Stimulated activated CD8-positive, alpha-beta memory T cell treated with anti-CD3 and anti-CD28 coated beads, Interleukin-2, amount 100 ng/mL, for 1 hour (primary cell): ENCODE measurements around the gene EML1.

Experiments used
- DNase-seq, 2 donors: peaks; one replicate each; pipeline ENCODE4 v3.0.0-alpha.2; 2020; ENCODE audit warnings: low read depth in 2 of 2

The EML1 gene

DNA sequence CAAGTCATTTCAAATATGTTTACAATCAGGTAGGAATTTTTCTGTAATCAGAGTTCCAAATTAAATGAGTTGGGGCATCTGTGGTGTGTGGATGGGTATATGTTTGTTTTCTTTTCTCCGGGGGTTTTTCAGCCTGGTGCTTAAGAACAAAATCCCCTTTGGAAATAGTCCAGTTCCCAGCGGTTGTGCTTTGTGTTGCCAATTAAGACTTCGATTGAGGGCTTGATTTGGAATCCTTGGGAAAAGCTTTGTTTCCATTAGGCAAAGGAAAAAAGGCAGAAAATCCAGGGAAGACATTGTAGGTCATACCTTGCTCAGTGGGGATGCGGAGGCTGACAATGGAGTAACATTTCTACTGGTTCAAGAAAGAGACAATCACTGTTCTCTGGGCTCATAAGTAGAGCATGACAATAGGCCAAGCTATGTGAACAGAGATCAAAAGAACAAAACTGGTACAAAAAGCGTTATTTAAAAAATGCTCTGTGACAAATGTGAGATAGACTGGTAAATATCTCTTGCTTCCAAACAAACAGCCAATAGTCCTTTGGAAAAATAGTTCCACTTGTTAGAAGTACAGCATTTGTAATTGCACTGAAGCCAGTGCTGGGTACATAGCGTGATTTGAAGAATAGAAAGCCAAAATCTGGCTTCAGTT lies 79.7 kb downstream of the EML1 start:
- no peak for DNase-seq

DNA sequence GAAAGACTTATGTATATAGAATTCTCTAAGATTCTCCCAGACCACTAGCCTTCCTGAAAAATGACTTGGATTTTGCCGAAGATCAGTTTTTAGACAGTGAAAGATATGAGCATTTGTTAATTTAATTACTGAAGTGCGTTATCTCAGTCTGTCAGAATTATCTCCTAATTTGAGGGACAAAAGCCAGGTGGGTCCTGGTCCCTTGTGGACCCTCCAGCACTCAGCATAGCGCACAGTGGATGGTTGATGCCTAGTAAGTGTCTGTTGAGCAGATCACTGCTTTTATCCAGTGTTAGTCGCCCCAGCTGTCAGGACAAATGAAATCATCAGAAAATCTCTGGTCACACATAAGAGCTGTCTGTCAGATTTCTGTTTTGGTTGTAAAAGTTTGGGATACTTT lies 80.4 kb downstream of the EML1 start:
- no peak for DNase-seq

DNA sequence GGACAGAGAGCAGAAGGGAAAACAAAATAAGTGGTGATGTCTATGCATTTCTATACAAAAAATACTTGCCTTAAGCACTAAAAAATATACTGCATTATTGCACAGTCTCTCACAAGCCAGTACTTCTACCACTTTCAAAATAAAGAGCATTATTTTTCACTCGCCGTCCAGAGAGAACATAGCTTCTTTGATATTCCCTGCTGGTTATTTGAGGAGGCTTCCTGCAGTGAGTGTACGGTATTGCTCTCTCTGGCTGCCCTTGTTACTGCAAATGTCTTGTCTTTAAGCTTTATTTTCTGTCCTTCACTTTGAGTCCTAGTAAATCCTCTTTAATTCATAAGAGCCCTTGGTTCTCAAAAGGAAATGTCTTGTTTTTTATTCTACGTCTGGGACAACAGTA lies 81.1 kb downstream of the EML1 start:
- DNase-seq, result no peak

DNA sequence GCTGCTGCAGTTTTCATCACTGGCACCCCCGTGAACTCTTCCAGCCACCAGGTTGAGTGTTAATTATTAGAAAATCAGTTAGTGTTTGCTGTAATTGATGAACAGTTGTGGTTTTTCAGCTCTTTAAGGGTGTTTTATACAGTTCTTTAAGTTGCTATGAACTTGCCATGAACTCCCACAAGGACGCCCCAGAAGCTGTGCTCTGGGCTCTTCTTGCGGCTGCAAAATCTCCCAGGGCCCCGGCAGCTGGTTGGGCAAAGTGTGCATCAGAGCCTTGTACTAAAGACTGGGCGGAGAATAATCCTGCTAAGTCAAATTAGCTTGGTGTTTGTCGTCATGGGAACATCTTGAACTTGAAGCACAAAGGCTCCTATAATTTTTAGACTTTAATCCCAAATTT lies 82.2 kb downstream of the EML1 start:
- no peak for DNase-seq

DNA sequence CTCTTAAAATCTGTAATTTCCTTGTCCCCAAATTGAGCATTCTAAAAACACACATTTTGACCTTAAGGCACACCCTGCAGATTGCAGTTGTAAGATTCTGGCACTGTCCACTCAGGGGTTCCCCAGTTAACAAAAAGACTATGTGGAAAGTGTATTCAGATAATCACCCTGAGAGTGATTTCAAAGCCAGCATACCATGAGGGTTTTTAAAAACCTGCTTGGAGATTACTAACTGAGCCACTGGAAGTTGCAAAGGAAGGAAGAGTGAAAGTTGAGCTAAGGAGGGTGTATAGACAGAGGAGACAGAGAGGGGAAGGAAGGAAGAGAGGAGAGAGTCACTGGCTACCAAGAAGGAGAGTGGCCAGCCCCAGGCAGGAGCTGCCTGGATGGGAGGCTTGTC lies 82.6 kb downstream of the EML1 start:
- DNase-seq, result no peak

DNA sequence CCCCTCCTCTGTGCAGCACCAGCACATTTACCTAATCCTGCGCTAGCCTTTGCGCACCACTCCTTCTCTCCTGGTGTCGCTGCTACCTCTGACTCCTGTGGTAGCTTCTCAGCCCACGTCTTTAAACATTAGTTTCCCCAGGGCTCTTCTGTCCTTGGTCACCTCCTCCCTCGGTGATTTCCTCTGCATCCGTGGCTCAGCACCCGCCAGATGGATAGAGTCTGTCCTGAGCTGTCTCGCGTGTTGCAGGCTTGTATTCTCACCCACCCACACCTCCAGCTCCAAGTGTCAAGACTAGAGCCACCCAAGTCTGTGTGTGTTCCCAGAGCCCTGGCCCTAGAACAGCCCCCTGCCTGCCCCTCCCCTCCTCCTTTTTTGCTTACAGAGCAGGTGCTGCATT lies 83.2 kb downstream of the EML1 start:
- no peak for DNase-seq

DNA sequence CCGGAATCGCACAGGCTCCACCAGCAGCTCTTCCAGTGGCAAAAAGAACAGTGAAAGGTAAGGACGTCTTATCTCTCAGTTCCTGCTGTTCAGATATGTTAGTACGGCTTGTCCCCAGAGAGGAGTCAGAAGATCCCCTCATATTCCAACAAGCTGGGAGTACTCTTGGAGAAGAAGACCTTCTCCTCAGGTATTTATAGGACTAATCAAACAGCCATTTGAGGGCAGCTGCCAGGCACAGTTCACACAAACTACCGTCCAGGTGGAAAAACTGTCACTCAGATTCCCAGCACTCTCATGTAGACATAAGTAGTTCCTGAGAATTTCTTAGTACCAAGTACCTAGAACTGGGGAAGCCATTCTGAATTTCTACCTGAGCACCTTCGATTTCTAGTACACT lies 85.3 kb downstream of the EML1 start:
- DNase-seq, result no peak

DNA sequence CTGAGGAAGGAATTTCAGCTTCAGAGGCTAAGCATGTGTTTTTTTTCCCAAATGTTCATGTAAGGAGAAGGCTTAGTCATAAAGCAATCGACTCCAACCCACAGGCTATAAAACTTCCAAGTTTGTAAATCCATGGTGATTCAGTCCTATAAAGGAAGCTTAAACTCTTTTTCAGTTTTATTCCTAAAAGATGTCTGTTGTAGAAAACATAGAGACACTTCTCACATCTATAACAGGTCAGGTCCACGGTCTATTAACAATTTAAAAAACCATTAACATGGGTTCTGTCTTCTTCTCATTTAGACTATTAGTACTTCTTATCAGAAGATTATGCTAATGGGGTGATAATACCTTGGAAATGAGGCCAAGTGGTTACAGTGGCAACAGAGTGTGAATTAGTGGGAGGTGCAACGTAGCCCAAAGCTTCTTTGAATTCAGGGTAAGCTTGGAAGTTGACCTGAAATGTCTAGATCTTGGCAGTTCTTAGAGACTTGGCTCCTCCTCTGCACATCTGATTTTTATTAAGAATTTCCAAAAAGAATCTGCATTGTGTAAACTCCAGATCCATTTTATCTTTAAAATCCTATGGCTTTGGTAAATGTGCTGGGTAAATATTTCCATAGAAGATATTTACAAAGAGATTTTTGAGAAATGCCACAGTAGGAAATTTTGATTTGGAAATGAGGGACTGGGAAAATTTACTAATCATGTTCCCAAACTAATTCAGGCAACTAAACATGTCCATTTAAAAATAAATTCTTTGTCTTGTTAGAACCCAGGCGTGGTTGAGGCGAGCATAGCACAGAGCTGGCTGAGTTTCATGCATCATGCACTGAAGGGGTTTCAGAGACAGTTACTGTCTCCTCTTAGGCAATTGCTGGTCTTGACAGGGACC lies 86.4 kb downstream of the EML1 start:
- DNase-seq, result no peak

DNA sequence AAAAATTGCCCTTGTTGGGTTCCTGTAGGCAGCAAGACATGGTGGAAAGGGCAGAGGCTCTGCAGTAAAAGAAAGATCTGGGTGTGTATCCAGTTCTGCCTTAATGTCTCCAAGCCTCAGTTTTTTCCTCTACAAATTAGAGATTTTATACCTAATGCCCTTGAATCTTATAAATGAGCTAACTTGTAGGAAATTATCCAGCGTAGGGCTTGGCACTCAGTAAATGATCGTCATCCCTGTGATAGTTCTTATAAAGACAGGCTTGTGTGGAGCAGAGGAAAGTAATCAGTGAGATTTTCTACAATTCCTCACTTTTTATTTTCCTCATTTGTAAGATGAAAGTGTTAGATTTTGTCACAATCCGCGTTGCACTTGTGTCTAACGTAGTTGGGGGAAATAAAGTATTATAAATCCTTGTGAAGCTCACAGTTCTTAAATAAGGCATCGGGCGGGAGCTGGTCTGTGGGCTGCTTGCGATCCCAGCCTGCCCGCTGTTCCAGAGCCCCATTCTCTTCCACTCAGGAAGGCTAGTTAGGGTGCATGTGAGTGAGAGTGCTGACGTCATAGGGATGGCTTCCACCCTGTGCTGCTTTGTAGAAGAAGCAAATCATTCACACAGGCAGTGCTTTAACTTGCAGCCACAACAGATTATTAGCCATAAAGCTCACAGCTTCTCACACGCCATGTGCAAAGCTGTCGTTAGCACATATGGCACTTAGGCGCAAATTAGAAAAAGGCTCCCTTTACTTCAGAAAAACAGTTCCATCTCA lies 87.6 kb downstream of the EML1 start:
- no peak for DNase-seq

DNA sequence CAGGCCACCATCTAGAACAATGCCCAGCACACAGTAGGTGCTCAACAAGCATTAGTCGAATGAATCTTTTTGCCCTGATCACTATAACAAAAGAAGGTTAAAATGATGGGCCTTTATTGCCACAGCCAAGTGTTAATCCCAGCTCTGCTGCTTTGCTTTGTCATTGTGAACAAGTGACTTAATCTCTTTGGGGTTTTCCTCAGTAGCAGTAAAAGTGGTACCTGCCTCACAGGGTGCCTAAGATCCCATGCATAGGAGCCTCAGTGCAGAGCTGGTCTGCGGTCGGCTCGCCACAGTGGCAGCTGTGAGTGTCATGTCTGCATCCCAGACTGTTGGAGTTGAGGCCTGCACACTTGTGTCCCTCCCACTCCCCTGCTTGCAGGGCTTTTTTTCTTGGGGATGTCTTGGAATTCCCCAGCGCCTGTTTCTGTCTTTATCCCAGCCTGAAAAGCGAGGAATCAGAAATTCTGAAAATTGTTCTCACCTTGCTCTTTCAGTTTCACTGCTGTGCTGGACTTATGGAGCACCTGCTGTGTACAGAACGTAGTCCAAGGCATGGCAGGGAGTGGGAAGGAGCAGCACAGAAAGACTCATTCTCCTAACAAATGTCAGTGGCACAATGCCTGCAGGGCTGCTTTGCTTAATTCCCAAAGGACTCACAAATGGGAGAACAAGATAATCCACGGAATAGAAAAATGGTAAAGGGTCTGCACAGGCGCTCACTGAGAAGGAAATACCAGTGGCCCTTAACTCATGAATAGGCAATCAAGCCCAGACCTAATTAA lies 90.8 kb downstream of the EML1 start:
- no peak for DNase-seq

DNA sequence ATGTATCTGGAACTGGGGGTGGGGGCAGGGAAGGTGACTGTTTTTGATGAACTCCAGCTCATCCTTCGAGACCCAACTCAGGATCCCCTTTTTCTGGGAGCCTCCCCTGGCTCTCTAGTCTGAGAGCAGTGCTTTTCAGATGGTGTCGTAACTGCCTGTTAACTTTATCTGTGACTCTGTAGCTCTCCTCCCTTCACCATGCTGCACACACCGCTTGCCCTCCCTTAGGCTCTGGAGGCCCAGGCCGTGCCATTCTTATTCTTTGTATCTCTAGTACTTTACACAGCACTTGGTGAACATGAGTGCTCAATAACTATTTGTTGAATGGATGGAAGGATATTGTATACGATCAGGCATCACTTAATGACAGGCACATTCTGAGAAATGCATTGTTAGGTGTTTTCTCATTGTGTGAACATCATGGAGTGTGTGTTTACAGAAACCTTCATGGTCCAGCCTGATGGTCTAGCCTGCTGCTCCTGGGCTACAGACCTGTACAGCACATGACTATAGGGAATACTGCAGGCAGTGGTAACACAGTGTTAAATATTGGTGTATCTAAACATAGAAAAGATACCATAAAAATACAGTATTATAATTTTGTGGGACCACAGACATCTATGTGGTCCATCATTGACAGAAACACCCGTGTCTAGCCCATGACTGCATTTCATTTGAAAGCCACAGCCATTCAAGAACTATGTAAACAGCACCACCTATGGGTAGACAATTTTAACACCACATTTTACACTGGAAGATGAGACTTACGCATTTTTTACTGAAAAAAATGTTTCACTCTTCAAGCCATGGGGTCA lies 91.8 kb downstream of the EML1 start:
- DNase-seq, result no peak

DNA sequence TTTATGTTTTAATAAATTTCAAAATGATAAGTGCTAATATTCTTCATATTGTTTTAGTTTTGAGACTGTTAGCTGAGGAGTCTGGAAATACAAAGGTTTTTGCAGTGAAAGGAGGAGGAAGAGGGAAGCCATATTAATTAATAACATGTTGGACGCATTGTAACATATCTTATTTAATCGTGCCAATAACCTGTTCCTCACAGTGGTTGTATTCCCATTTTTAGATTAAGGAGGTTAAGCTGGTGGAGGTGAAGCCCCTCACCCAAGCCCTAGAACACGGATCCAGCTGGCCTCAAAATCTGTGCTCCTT lies 92.4 kb downstream of the EML1 start:
- DNase-seq, result no peak

DNA sequence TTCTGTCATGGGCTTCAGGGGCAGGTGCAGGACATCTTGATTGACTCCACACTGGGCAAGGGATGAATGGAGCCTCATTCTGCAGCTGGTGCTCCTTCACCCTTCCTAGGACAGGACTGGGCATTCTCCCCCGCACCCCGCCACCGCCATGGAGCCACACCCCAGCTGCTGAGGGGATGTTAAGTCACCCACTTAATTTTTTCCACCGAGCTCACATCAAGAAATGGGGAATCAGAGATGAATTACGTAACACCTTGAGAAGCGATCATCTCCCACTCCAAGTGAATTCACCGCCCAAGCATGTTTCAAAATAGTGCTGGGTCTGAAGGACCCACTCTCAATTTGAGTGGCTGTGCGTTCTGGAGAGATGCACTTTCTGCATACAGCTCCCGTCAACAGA lies 94.2 kb downstream of the EML1 start:
- DNase-seq, result no peak

DNA sequence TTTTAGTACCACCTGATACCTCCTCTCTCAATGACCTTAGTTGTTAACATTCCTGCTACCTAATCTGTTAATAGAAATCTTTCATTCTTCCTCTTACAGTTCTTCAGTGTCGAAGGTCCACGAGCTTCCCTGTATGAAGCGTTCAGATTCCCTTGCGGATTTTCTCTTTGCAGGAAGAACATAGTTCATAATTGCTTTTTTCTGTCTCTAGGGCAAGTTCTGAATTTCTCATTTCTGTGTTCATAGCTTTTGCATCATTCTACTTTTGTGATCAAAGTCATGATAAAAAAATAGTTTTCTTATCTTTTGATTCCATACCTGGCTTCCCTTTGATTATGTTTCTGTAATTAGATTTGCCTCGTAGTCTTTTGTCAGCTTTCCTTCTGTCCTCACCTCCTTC lies 94.9 kb downstream of the EML1 start:
- DNase-seq, result no peak

DNA sequence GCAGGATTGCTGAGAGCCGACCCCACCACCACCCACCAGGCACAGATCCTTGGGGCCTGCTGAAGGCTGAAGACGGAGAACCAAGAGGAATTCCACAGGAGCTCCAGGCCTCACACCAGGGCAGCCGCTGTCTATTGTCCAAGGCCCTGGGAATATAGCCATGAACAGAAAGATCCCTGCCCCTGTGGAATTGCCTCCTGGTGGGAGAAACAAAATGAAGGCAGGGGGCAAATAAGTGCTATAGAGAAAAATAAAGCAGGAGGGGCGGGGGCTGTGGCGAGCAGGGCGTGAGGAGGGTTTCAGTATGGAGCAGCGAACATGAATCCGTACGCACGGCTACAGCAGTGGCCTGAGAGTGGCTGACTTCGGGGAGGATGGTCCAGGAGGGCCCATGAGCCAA lies 96.1 kb downstream of the EML1 start:
- DNase-seq, result no peak

DNA sequence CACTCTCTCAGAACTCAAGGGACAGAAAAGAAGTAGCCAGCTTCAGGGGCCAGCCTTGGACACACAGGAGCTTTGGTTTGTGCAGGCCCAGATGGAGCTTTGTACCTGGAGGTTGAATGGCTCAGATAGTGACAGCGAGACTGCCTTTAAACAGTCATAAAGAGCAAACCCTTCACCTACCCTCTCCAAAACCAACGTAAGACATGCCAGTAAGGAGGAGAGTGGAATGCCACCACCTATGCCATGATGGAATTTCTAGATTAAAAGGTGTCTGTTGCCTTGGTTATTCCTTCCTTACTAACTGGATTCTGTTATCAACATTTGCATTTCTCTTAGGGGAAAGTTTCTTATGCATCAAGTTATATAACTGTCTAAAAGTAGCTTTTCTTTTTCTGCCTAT lies 98.1 kb downstream of the EML1 start:
- no peak for DNase-seq

DNA sequence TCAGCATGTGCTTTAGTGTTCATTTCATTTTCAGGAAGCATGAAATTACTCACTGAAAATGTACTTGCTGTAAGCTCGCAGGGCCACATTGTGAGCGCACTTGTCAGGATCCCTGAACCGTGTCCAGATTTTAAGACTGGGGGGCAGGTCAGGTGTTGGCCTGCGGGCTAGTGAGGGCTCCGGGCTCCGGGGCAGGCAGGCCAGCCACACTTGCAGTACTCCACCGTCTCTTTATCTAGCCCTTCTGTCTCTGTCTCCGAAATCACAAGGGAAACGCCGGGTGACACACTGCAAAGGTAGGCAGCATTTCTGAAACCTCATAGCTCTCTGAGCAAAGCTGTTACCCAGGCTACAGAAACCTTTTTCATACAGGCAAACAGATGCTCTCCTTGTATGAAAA lies 98.7 kb downstream of the EML1 start:
- DNase-seq, result no peak

DNA sequence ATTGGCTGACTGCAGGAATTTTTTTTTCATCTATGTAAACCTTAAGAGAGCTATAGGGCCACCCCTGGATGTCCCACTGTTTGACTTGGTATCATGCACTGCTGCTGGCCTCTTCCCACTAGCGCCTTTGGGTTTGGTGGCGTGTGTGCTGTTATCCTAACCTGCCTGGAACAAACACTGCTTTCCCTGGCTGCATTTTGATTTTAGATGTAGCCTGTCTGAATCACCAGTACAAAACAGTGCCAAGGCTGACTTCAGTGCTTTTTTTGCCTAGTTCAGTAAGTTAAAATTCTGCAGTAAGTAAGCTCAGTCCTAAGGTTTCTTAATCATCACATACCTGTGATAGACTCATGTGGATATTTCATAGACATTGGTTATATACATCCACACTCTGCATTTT lies 99.2 kb downstream of the EML1 start:
- no peak for DNase-seq

DNA sequence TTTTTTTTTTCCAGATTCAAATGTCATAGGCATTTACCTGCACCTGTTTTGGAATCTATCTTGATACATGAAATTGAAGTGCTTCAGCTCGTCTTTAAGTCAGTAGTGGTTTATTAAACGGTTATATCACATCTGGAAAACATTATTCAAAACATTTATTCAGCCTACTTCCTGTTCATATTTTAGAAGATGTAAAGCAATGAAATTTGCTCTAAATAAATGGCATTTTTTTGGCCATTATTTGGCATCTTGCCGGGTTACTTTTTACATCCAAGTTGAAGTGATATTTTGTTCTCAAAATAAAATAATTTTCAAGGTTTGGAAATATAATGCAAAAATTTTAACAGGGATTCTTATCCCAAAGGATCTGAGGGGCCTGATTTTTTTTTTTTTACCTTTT lies 103.1 kb downstream of the EML1 start:
- no peak for DNase-seq

DNA sequence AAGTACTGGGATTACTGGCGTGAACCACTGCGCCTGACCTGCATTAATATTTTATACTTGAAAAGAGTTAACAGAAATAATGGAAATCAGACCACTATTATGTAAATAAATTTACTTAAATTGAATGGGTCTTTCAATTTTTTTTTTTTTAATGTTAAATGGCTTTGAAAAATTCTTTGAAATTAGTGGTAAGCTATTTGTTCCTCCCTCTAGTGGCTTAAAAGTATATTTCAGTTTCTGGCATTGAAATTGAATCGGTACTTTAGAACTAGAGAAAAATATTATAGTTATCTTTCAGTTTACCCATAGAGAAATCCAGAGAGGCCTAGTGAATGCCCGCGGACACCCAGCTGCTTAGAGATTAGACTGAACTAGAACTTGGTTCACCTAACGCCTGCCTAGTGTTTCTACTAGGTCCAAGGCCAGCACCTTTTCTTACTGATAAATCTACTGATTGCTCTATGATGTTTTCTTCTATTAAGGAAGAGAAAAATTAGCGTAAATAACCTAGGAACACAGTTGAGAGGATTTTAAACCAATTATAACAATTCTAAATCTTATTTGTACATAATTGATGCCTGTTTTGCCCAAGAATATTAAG lies 106.5 kb downstream of the EML1 start:
- no peak for DNase-seq

DNA sequence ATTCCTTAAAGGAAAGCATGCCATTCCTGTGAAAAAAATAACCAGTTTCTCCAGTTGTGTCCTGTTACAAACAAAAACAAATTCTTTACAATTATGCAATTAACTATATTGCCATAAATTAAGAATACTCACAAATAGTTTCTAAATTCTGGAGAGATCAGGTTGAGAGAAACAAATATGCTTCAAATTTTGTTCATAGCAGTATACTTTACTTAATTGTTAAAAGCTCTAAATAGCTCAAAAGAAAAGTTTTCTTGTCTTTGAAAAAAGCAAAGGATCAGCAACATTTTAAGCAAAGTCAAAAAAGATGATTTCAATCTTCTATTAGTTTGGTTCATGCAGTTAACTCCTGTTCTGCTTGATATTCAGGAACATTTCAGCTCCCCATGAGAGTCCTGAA lies 109.7 kb downstream of the EML1 start:
- no peak for DNase-seq
